Amniotic epithelial cell (primary cell): ENCODE measurements around the gene TRIM27.
"Not testable (repeated sequence)": the region's sequence is repeated elsewhere in the genome, so short reads cannot be mapped to it uniquely, and the experiment has no call there.

ENCODE experiments used
- DNase-seq: peaks from one replicate; pipeline ENCODE4 v3.0.0-alpha.2; 2010; ENCODE audit warnings: low read depth

TRIM27 gene

DNA sequence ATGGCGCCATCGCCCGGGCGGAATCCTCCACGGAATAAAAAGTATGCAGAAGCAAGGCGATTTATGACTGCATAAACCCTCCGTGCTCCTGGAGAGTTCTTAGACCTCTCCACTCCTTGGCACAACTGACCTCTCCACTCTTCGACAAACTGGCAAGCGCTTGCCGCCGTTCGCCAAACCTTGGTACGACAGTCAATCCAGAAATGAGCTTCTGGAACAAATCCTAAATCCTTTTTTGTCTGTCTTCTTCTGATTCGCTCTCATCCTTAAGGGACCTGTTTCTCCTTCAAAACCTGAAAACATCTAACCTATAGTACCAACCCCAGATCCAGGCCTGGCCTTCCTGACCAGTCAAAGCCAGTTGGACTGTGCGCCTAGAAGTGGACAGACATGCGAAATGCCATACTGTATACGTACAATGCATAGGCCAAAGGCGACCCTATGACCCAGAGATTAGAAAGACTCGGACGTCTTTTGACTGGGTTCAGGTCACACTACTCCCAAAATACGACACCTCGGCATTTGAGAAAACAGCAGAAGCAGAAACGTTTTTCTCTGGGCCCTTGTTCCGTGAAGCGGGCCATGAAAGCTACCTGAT is 59.4 kb downstream of the TRIM27 start:
- no peak for DNase-seq

DNA sequence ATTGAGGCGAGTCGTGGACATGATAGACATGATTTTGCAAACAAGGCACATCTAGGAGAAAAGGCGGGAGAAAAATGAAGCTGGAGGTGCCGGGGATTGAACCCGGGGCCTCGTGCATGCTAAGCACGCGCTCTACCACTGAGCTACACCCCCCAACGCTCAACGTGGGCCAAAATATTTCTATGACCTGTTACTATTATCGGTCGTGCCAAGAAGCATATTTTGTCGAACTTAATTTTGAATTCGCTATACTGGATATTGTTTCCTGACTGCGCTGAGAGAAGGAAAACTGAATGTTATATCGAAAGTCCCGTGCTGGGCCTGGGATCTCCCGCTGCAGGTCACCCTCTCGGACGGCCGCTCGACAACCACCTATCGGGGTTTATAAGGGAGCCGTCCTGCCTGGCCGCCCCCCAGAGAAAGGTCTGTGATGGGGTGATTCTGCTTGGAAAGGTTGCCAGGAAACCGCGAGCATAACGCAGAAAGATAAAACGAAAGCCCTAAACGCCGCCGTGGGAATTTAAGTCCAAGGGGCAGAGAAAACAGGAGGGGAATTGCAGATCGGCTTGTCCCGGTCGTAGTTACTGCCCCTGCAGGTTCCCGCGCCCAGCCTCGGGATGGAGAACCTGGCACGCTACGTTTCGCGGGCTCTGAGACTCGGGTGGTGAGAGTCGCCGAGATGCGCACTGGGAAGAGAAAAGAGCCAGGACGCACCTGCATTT is 60.0 kb downstream of the TRIM27 start:
- peak; percentile 74 for DNase-seq

DNA sequence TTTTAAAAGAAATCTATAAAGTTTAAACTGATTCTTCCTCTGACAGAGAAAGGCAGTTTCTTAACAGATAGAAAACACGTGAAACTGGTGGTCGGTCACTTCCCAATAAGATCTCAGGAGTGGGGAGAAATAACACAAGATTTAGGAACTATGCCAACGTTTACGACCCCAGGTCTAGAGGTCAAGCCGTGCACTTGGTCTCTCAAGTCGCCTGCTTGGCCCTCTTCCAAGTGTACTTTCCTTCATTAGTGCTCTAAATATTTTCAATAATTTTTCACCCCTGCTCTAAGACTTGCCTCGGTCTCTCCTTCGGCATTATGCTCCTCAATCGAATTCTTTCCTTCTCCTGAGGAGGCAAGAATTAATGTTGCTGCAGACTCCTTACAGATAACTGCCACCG is 61.7 kb downstream of the TRIM27 start:
- no peak for DNase-seq

DNA sequence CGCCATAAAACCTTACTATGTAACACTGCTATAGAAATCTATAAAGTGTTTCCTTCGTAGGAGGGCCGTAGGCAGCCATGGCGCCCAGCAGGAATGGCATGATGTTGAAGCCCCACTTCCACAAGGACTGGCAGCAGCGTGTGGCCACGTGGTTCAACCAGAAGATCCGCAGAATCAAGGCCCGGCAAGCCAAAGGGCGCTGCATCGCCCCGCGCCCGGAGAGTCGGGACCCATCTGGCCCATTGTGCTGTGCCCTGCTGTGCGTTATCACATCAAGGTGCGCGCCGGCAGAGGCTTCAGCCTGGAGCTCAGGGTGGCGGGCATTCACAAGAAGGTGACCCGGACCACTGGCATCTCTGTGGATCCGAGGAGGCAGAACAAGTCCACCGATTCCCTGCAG is 62.4 kb downstream of the TRIM27 start:
- no peak for DNase-seq

DNA sequence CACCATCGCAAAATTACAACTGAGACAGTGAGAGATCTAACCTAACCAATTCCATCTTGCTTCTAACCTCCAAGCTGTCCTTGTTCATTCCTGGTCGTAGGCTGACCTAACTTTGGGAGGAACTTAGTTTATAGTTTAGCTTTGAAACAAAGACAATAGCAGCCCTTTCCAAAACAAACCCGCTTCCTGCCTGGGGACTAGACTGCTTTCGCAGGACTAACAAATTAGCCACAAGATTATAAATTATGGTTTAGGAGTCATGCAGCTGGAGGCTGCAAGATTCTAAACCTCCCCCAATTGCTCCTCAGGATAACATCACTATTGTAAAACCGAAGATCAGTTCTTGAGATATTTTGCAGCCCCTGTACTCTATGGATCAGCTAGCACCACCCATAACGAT is 63.2 kb downstream of the TRIM27 start:
- no peak for DNase-seq

- DNase-seq, result no peak
These were observed 64.8 kb downstream of the TRIM27 start for GRCh38 chr6:28858963-28859362.

DNA sequence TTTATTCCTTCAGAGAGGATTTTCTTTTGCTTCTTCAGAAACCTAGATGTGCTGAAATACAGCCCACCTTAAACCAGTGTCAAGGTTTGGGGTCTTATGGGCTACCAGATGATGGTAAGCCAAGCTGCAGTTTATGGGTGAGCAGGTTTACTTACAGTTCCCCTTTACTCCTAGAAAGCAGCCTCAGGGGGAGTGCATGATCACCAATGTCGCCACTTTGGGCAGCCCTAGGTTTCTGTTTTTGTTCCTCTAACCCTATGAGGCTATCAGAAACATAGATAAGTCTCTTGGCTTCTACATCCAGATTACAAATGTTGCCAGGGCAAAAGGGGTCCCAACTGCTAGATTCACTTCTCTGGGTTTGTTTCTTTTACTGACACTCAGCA is 67.2 kb downstream of the TRIM27 start:
- DNase-seq, result no peak

- not testable (repeated sequence) for DNase-seq
These were observed 69.4 kb downstream of the TRIM27 start for GRCh38 chr6:28854405-28854804.
